ENCODE results near the gene PLEK. TPM values are rescaled to one million over a fixed set of nuclear protein-coding genes. Genes with fewer than 3 reads are reported as not detected.

Gene PLEK
- total and polyA plus RNA-seq, 2 of the 13 experiments (the other 11 are each of a cell fraction or from before 2014, with no cell fraction given): not detected

DNA sequence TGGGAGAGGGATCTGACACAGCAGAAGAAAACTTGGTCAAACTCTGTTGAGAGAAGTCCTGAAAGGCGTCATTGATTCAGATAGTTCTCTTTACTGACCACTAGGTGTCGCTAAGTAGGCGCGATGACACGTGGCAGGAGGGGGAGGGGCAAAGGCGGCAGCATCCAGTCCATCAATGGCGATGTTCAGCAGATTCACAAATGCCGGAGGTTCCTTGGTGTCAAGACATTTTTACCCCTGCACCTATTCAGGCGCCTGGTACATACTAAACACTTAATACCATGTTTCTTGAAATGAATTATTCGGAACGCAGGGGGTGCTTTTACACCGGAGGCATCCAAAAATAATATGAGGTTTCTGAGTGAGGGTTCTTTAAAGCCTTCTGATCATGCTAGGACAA lies 3.0 kb upstream of the PLEK start (continued):
- 0 out of 2 replicates have a peak, but pooled peaks have one; percentile 14 for TF ChIP-seq MLX (CRISPR knock-in tag; IDR thresholded peaks at IDR 0.05)

- WGBS (ENCODE audit: low lambda C conversion rate): 74% methylated on average over 7 of the region's 7 CpGs
- H3K9me3 ChIP-seq (ENCODE audit: low read length): no peaks in the 10 kb centered on the region
- no peak for DNase-seq (ENCODE audit: low spot score)
- no peak overlapping the region for H3K4me3 ChIP-seq (replicated peaks in 1 of 3; ENCODE audit: insufficient read depth in 1 of 3, low read depth in 2 of 3, low read length in 3 of 3)
- no peak overlapping the region for H3K9ac ChIP-seq (ENCODE audit: insufficient read depth, low read depth, low read length)
- in situ Hi-C loops (cut with HindIII; ENCODE audit: extremely low pct_ligation_motif_present, low pct_unique_long_range_greater_than_20kb) (loop anchor here (5.0 kb wide), 1 partner anchor 80 kb away; no protein-coding TSS in a partner anchor), intact Hi-C loops (cut with micrococcal nuclease; ENCODE audit: unreplicated experiment) (loop anchor here (1.0 kb wide), 1 partner anchor 79 kb away; no protein-coding TSS in a partner anchor)
- H3K79me2 ChIP-seq (ENCODE audit: insufficient read depth, low read length): no peaks in the 10 kb centered on the region
- H3K27me3 ChIP-seq (ENCODE audit: control insufficient read depth in 1 of 2, insufficient read depth in 2 of 2, low read length in 2 of 2): peaks cover 0 to 22% of the 10 kb centered on the region in 2 experiments; a peak in 3 of 5 replicates
- FAIRE-seq: no peak
- no peaks in the 10 kb centered on the region for H3K4me1 ChIP-seq (ENCODE audit: insufficient read depth, low read length)
- no peaks in the 10 kb centered on the region for H4K20me1 ChIP-seq (ENCODE audit: insufficient read depth, low read length)
- BruUV-seq (replicated peaks): no TSS peak
- no peak overlapping the region for H3K4me2 ChIP-seq (ENCODE audit: low read depth, low read length)
- ATAC-seq: no peak
- H3K36me3 ChIP-seq (replicated peaks in 1 of 2; ENCODE audit: control insufficient read depth in 1 of 2, insufficient read depth in 2 of 2, low read length in 2 of 2): no peaks in the 10 kb centered on the region
- no peak overlapping the region for H2AFZ ChIP-seq (ENCODE audit: low read length)
- TF ChIP-seq MAFF (IDR thresholded peaks at IDR 0.05; ENCODE audit: low read depth, low read length): no peak
- TF ChIP-seq, protein P1, sequence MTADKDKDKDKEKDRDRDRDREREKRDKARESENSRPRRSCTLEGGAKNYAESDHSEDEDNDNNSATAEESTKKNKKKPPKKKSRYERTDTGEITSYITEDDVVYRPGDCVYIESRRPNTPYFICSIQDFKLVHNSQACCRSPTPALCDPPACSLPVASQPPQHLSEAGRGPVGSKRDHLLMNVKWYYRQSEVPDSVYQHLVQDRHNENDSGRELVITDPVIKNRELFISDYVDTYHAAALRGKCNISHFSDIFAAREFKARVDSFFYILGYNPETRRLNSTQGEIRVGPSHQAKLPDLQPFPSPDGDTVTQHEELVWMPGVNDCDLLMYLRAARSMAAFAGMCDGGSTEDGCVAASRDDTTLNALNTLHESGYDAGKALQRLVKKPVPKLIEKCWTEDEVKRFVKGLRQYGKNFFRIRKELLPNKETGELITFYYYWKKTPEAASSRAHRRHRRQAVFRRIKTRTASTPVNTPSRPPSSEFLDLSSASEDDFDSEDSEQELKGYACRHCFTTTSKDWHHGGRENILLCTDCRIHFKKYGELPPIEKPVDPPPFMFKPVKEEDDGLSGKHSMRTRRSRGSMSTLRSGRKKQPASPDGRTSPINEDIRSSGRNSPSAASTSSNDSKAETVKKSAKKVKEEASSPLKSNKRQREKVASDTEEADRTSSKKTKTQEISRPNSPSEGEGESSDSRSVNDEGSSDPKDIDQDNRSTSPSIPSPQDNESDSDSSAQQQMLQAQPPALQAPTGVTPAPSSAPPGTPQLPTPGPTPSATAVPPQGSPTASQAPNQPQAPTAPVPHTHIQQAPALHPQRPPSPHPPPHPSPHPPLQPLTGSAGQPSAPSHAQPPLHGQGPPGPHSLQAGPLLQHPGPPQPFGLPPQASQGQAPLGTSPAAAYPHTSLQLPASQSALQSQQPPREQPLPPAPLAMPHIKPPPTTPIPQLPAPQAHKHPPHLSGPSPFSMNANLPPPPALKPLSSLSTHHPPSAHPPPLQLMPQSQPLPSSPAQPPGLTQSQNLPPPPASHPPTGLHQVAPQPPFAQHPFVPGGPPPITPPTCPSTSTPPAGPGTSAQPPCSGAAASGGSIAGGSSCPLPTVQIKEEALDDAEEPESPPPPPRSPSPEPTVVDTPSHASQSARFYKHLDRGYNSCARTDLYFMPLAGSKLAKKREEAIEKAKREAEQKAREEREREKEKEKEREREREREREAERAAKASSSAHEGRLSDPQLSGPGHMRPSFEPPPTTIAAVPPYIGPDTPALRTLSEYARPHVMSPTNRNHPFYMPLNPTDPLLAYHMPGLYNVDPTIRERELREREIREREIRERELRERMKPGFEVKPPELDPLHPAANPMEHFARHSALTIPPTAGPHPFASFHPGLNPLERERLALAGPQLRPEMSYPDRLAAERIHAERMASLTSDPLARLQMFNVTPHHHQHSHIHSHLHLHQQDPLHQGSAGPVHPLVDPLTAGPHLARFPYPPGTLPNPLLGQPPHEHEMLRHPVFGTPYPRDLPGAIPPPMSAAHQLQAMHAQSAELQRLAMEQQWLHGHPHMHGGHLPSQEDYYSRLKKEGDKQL (CRISPR knock-in tag; IDR thresholded peaks at IDR 0.05; ENCODE audit: low read depth): no peak
- no peak for TF ChIP-seq KDM5A (IDR thresholded peaks at IDR 0.05; ENCODE audit: borderline replicate concordance, low read length)
- no peak for TF ChIP-seq KLF13 (CRISPR knock-in tag; IDR thresholded peaks at IDR 0.05)
- TF ChIP-seq MYC (CRISPR knock-in tag; IDR thresholded peaks at IDR 0.05; ENCODE audit: borderline replicate concordance): no peak
- ChIA-PET POLR2A (no interaction called here), CTCF (ENCODE audit: low intra/inter-chr PET ratio, low total read pairs) (interaction anchor here (2.1 kb wide), 1 partner anchor 79 kb away, joined by 14 read pairs; no protein-coding TSS in a partner anchor)
- H3K27ac ChIP-seq (ENCODE audit: extremely low read length, insufficient read depth, low read length): no peak overlapping the region
Measured at GRCh38 chr2:68362749-68363148, 2.3 kb upstream of the PLEK start.

Measured in HepG2 (cell line).